ENCODE data around the gene TLL2.

- TF ChIP-seq POLR2A (IDR thresholded peaks at IDR 0.05; ENCODE audit: low read length) (no peak), CBX8 (IDR thresholded peaks at IDR 0.05) (no peak), HOXA7 (CRISPR knock-in tag; IDR thresholded peaks at IDR 0.05) (no peak), REST (IDR thresholded peaks at IDR 0.05) (no peak), RAD21 (conservative IDR thresholded peaks at IDR 0.05 in 1 of 2, IDR thresholded peaks at IDR 0.05 in 1 of 2) (no peak), KDM5A (IDR thresholded peaks at IDR 0.05) (no peak), EP300 (IDR thresholded peaks at IDR 0.05) (no peak), FOSL2 (IDR thresholded peaks at IDR 0.05) (no peak), FOSL2 (CRISPR knock-in tag; IDR thresholded peaks at IDR 0.05) (no peak), NFE2L2 (conservative IDR thresholded peaks at IDR 0.05; ENCODE audit: low read length) (no peak), EHMT2 (IDR thresholded peaks at IDR 0.05; ENCODE audit: low read depth) (no peak), MAX (IDR thresholded peaks at IDR 0.05) (no peak), SMC3 (IDR thresholded peaks at IDR 0.05) (no peak)
- TF ChIP-seq, protein P1, sequence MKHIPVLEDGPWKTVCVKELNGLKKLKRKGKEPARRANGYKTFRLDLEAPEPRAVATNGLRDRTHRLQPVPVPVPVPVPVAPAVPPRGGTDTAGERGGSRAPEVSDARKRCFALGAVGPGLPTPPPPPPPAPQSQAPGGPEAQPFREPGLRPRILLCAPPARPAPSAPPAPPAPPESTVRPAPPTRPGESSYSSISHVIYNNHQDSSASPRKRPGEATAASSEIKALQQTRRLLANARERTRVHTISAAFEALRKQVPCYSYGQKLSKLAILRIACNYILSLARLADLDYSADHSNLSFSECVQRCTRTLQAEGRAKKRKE (CRISPR knock-in tag; IDR thresholded peaks at IDR 0.05; ENCODE audit: low read depth) = no peak
- TF ChIP-seq, protein P2, sequence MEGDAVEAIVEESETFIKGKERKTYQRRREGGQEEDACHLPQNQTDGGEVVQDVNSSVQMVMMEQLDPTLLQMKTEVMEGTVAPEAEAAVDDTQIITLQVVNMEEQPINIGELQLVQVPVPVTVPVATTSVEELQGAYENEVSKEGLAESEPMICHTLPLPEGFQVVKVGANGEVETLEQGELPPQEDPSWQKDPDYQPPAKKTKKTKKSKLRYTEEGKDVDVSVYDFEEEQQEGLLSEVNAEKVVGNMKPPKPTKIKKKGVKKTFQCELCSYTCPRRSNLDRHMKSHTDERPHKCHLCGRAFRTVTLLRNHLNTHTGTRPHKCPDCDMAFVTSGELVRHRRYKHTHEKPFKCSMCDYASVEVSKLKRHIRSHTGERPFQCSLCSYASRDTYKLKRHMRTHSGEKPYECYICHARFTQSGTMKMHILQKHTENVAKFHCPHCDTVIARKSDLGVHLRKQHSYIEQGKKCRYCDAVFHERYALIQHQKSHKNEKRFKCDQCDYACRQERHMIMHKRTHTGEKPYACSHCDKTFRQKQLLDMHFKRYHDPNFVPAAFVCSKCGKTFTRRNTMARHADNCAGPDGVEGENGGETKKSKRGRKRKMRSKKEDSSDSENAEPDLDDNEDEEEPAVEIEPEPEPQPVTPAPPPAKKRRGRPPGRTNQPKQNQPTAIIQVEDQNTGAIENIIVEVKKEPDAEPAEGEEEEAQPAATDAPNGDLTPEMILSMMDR (IDR thresholded peaks at IDR 0.05) = no peak
Observed at GRCh38 chr10:96488161-96488935, 25.4 kb downstream of the TLL2 start.
